H1 (cell line): ENCODE measurements around the gene ADAMTS16. TPM values are rescaled to one million over a fixed set of nuclear protein-coding genes. Genes with fewer than 3 reads are reported as not detected.

Experiments
- CTCF ChIA-PET: fragments of 300-600 bp; sonication (Branson Sonifier 250); formaldehyde crosslinking; loops from one replicate; lab custom pipeline; 2021; ENCODE audit not compliant: partially characterized antibody; lab: Charles Lee
- POLR2A ChIA-PET: fragments of 300-600 bp; sonication (Branson Sonifier 250); formaldehyde crosslinking; loops from one replicate; lab custom pipeline; 2021; ENCODE audit warnings: inconsistent platforms; ENCODE audit not compliant: partially characterized antibody; lab: Charles Lee
- DNase-seq, 2 experiments: peaks; one replicate each; pipeline versions ENCODE4 v3.0.0 to v3.0.0-alpha.2; 2010 to 2022; ENCODE audit warnings: low spot score in 2 of 2, low read depth in 1 of 2, mixed read lengths in 1 of 2
- FAIRE-seq: peaks from 2 replicates; lab custom pipeline; 2011; peaks lifted over from hg19 to GRCh38; lab: Jason Lieb, UNC
- H2AFZ ChIP-seq: 2 replicates; pipeline ENCODE4 v1.8.1; 2012; ENCODE audit warnings: low read length, inconsistent platforms
- H2AK5ac ChIP-seq: 2 replicates; pipeline ENCODE4 v1.6.1; 2013; ENCODE audit warnings: low read depth, low read length
- H2BK120ac ChIP-seq: replicated peaks from 2 replicates; pipeline ENCODE3; 2013; ENCODE audit warnings: low read depth, low read length, inconsistent platforms
- H2BK12ac ChIP-seq: 2 replicates; pipeline ENCODE4 v1.6.1; 2013; ENCODE audit warnings: low read depth, low read length
- H2BK15ac ChIP-seq: 2 replicates; pipeline ENCODE4 v1.6.1; 2013; ENCODE audit warnings: low read length
- H2BK20ac ChIP-seq: 2 replicates; pipeline ENCODE4 v1.6.1; 2013; ENCODE audit warnings: low read length
- H2BK5ac ChIP-seq: 2 replicates; pipeline ENCODE4 v1.6.1; 2013; ENCODE audit warnings: low read depth, low read length
- H3K14ac ChIP-seq: 2 replicates; pipeline ENCODE4 v1.6.1; 2013; ENCODE audit warnings: inconsistent platforms; ENCODE audit not compliant: insufficient read length
- H3K18ac ChIP-seq: 2 replicates; pipeline ENCODE4 v1.6.1; 2013; ENCODE audit warnings: low read length; ENCODE audit errors: extremely low read depth
- H3K23ac ChIP-seq: 2 replicates; pipeline ENCODE4 v1.6.1; 2013; ENCODE audit warnings: inconsistent platforms; ENCODE audit not compliant: insufficient read length
- H3K23me2 ChIP-seq: 2 replicates; pipeline ENCODE4 v1.6.1; 2013; ENCODE audit warnings: low read depth, low read length
- H3K27ac ChIP-seq: 2 replicates; pipeline ENCODE4 v1.6.1; 2011; ENCODE audit warnings: low read depth, low read length, inconsistent platforms
- H3K27me3 ChIP-seq, 4 experiments: replicated peaks in 1 of 4; 1 replicate in 1 of 4; 2 replicates in 3 of 4; pipeline versions ENCODE4 v1.6.1 to v1.8.1; 2011 to 2013; ENCODE audit warnings: low read length in 3 of 4, mild to moderate bottlenecking in 3 of 4, inconsistent platforms in 2 of 4, mixed read lengths in 2 of 4, moderate library complexity in 1 of 4; ENCODE audit not compliant: control insufficient read depth in 3 of 4, insufficient read depth in 3 of 4; ENCODE audit errors: extremely low read depth in 1 of 4
- H3K36me3 ChIP-seq, 4 experiments: 2 replicates each; pipeline versions ENCODE4 v1.6.1 to v1.8.1; 2011 to 2013; ENCODE audit warnings: mild to moderate bottlenecking in 4 of 4, low read length in 3 of 4, moderate library complexity in 2 of 4, control low read depth in 1 of 4, inconsistent platforms in 1 of 4; ENCODE audit not compliant: insufficient read depth in 4 of 4, control insufficient read depth in 2 of 4
- H3K4ac ChIP-seq: replicated peaks from 2 replicates; pipeline ENCODE3; 2013; ENCODE audit warnings: low read length, low read depth, mixed read lengths, inconsistent platforms; ENCODE audit not compliant: insufficient read length
- H3K4me1 ChIP-seq, 4 experiments: replicated peaks in 1 of 4; 1 replicate in 1 of 4; 2 replicates in 3 of 4; pipeline versions ENCODE4 v1.6.1 to v1.8.1; 2011 to 2013; ENCODE audit warnings: low read length in 3 of 4, inconsistent platforms in 2 of 4, mixed read lengths in 1 of 4; ENCODE audit not compliant: insufficient read depth in 4 of 4, control insufficient read depth in 3 of 4
- H3K4me2 ChIP-seq, 2 experiments: 2 replicates each; pipeline versions ENCODE4 v1.6.1 to v1.8.1; 2011 to 2013; ENCODE audit warnings: low read depth in 2 of 2, low read length in 2 of 2, control low read depth in 1 of 2, inconsistent platforms in 1 of 2, mild to moderate bottlenecking in 1 of 2; ENCODE audit not compliant: insufficient read depth in 1 of 2
- H3K4me3 ChIP-seq, 4 experiments: fragments of 200-600, 300-600 bp in 1 of 4; sonication (generic), shearing (Covaris generic), sonication (Bioruptor Twin) in 1 of 4; 2 replicates each; pipeline versions ENCODE4 v1.5.1 to v1.8.1; 2011 to 2016; ENCODE audit warnings: low read length in 4 of 4, low read depth in 3 of 4, control low read depth in 2 of 4, inconsistent platforms in 2 of 4, mild to moderate bottlenecking in 2 of 4, mixed read lengths in 1 of 4, moderate library complexity in 1 of 4; ENCODE audit not compliant: insufficient read depth in 2 of 4; ENCODE audit errors: extremely low read depth in 1 of 4
- H3K56ac ChIP-seq: replicated peaks from 2 replicates; pipeline ENCODE3; 2013; ENCODE audit warnings: low read depth, mild to moderate bottlenecking, mixed read lengths, low read length, inconsistent platforms; ENCODE audit not compliant: insufficient read length
- H3K79me1 ChIP-seq: 2 replicates; pipeline ENCODE4 v1.6.1; 2013; ENCODE audit warnings: low read depth, low read length, control low read depth
- H3K79me2 ChIP-seq, 2 experiments: 2 replicates each; pipeline versions ENCODE4 v1.6.1 to v1.8.1; 2012 to 2013; ENCODE audit warnings: low read length in 2 of 2, mild to moderate bottlenecking in 2 of 2, inconsistent platforms in 1 of 2; ENCODE audit not compliant: insufficient read depth in 2 of 2, control insufficient read depth in 1 of 2
- H3K9ac ChIP-seq, 4 experiments: replicated peaks in 1 of 4; 1 replicate in 1 of 4; 2 replicates in 3 of 4; pipeline versions ENCODE4 v1.6.1 to v1.8.1; 2011 to 2013; ENCODE audit warnings: low read depth in 3 of 4, low read length in 3 of 4, control low read depth in 2 of 4, mild to moderate bottlenecking in 2 of 4, moderate library complexity in 2 of 4, inconsistent platforms in 1 of 4; ENCODE audit errors: extremely low read depth in 1 of 4
- H3K9me3 ChIP-seq, 2 experiments: 2 replicates each; pipeline versions ENCODE4 v1.6.1 to v1.8.1; 2012 to 2013; ENCODE audit warnings: mild to moderate bottlenecking in 2 of 2, moderate library complexity in 2 of 2, control low read depth in 1 of 2, inconsistent platforms in 1 of 2, low read depth in 1 of 2, low read length in 1 of 2, mixed read lengths in 1 of 2; ENCODE audit not compliant: insufficient read depth in 2 of 2
- H4K20me1 ChIP-seq, 2 experiments: replicated peaks in 1 of 2; 2 replicates each; pipeline versions ENCODE3 to v1.8.1; 2011 to 2013; ENCODE audit warnings: inconsistent platforms in 2 of 2, low read length in 2 of 2, mild to moderate bottlenecking in 1 of 2; ENCODE audit not compliant: insufficient read depth in 2 of 2, control insufficient read depth in 1 of 2
- H4K5ac ChIP-seq: 2 replicates; pipeline ENCODE4 v1.6.1; 2013; ENCODE audit warnings: low read length, low read depth, mixed read lengths, inconsistent platforms; ENCODE audit not compliant: insufficient read length
- H4K8ac ChIP-seq: 2 replicates; pipeline ENCODE4 v1.8.0; 2013; ENCODE audit warnings: mild to moderate bottlenecking, moderate library complexity, low read length, inconsistent platforms; ENCODE audit not compliant: insufficient read depth; ENCODE audit errors: extremely low read depth
- H4K91ac ChIP-seq: replicated peaks from 2 replicates; pipeline ENCODE3; 2013; ENCODE audit warnings: low read length, mixed read lengths, inconsistent platforms; ENCODE audit not compliant: insufficient read length
- FOSL1 ChIP-seq: IDR thresholded peaks from 2 replicates; pipeline ENCODE4 v1.6.1; 2011; ENCODE audit warnings: mild to moderate bottlenecking, low read depth, low read length, moderate library complexity; ENCODE audit not compliant: insufficient read depth
- SUZ12 ChIP-seq: fragments of 200-600 bp; sonication (generic); IDR thresholded peaks from 2 replicates; pipeline ENCODE4 v1.6.1; 2012; ENCODE audit warnings: mild to moderate bottlenecking, inconsistent platforms, low read length, moderate library complexity, mixed read lengths
- WGBS, 2 experiments: shearing (Covaris generic) in 1 of 2; methylation state at CpG; one replicate each; pipeline versions ENCODE4 v1.1.6 to v1.1.7; 2013 to 2015; ENCODE audit warnings: low lambda C conversion rate in 2 of 2, mixed read lengths in 2 of 2, inconsistent platforms in 1 of 2, low coverage in 1 of 2, missing lambda C conversion rate in 1 of 2; ENCODE audit not compliant: insufficient replicate concordance in 2 of 2, insufficient coverage in 1 of 2, insufficient read length in 1 of 2; ENCODE audit errors: extremely low coverage in 1 of 2, missing lambda C conversion rate in 1 of 2; 5-methylcytosine and 5-hydroxymethylcytosine counted together
- polyA plus RNA-seq, 7 experiments: library from polyadenylated mRNA; depleted of rRNA in 3 of 7; stranded (reverse) in 5 of 7; unstranded in 2 of 7; fragments of >200 nt in 5 of 7; fragments of 200-250 nt in 2 of 7; gene quantifications; 1 replicate in 5 of 7; 2 replicates in 1 of 7; 4 replicates in 1 of 7; pipeline versions ENCODE4 v1.2.1 to v1.2.3, GENCODE V29; 2011 to 2013; ENCODE audit warnings: missing spikeins in 2 of 7, mixed read lengths in 2 of 7
- total RNA-seq: library from RNA; stranded (reverse); fragmentation: NEBNext Ultra II Directional; extraction: Animal tissue kit (Norgen Biotek cat#: 25700); gene quantifications from 2 replicates; pipeline ENCODE4 v1.2.1, GENCODE V29; 2021

Gene ADAMTS16
- total and polyA plus RNA-seq, 2 of the 8 experiments (the other 6 are each of a cell fraction or from before 2014, with no cell fraction given) = 3.7 to 16.0 TPM

DNA sequence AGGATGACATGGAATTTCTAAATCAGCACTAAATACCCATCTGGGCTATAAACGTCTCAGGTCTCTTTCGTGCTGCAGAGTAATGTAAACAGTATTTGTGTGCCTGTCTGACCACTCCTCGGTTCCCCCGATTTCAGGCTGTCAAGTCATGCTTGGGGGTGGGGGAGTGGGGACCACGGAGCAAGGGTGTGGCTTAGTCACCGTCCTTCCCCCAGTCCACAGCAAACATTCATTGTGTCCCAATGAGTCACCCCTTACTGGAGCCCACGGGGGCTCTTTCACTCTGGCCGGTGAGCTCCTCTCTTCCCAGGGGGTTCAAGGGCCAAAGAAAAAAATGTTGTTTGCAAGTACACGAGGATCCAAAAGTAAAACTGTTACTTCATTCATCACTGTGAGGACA lies 210.0 kb downstream of the ADAMTS16 start:
- Histone ChIP-seq H3K79me1 (peaks cover 3% of the 10 kb centered on the region), H3K4ac (no peak overlapping the region), H2BK120ac (no peak overlapping the region), H3K36me3 (no peaks in the 10 kb centered on the region), H3K79me2 (no peaks in the 10 kb centered on the region), H3K27me3 (no peaks in the 10 kb centered on the region; a peak in 1 of 7 replicates), H3K56ac (no peak overlapping the region), H3K9me3 (no peaks in the 10 kb centered on the region), H3K14ac (no peak overlapping the region), H3K27ac (no peak overlapping the region), H3K18ac (no peak overlapping the region), H2AFZ (no peak overlapping the region), H3K4me1 (no peaks in the 10 kb centered on the region; a peak in 1 of 7 replicates), H3K23ac (no peak overlapping the region), H2BK12ac (no peak overlapping the region), H3K9ac (no peak overlapping the region), H3K4me2 (no peak overlapping the region), H4K5ac (no peak overlapping the region), H2BK5ac (no peak overlapping the region), H3K23me2 (peaks cover 3% of the 10 kb centered on the region; the same call in 1 of the 2 replicates), H4K20me1 (peaks cover 0 to 3% of the 10 kb centered on the region in 2 experiments), H4K8ac (no peak overlapping the region), H2BK15ac (no peak overlapping the region), H2AK5ac (no peak overlapping the region; the same call in 1 of the 2 replicates), H3K4me3 (no peak overlapping the region), H4K91ac (no peak overlapping the region), H2BK20ac (no peak overlapping the region)
- WGBS, 2 experiments = 74% methylated on average over 9 of the region's 9 CpGs; no CpG with 5 or more reads in 1 of the 2 experiments
- CTCF ChIA-PET = interaction anchor here (0.9 to 2.7 kb wide), 3 partner anchors 18 to 69 kb away, joined by 3 to 8 read pairs (median 3); no protein-coding TSS in a partner anchor
- POLR2A ChIA-PET = no interaction called here
- DNase-seq (no peak), FAIRE-seq (no peak)
- TF ChIP-seq SUZ12 (no peak), FOSL1 (no peak)
